Activated T-helper 9 cell treated with anti-CD3 and anti-CD28 coated beads, Interleukin-2, amount 50 U/mL, for 16 hours (primary cell): Measurements from ENCODE around the gene CACNA1I.

Experiments
- DNase-seq: peaks from one replicate; pipeline ENCODE4 v3.0.0-alpha.2; 2020; ENCODE audit warnings: low read depth

Gene CACNA1I

DNA sequence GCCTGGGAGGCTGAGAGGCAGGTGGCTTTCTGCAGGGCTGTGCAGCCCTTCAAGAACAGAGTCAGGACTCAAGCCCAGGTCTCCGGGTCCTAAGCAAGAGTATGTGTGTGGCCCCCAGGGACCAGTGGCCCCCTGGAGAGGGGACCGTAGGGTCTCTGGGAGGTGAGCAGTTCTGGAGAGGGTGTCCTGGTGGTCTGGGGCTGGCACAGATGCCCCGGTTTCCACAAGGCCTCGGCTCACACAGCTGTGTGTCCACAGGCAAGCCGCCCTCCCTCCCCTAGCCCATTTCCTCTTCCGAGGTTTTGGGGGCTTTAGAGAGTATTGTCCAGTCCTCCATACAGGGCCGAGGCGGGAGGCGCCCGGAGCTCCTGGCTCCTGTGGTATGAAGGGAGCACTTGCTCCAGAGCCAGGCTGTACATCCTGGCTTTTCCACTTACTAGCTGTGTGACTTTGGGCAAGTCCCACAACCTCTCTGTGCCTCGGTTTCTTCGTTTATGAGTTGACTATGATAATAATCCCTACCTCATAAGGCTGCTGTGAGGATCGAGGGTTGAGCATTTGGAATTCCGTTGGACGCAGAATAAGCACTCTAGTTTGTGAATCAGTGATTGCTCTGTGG, 34.6 kb upstream of the CACNA1I start:
- no peak for DNase-seq

DNA sequence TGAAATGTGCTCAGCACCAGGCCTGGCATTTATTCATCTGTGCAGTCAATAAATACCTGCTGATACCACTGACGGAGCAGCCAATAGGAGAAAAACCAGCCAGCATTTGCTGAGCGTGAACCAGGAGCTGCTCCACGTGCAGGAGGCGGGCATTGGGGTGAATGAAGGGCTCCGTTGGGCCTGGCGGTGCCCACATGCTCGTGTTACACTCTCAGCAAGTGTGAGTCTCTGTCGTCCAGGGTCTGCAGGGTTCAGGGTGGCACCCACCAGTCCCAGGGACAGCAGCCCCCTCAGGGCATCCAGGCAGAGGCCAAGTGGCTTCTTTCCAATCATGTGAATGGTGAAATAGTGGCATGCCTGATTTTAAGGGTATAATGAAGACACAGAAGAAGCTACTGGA, 33.8 kb upstream of the CACNA1I start:
- DNase-seq, result no peak

DNA sequence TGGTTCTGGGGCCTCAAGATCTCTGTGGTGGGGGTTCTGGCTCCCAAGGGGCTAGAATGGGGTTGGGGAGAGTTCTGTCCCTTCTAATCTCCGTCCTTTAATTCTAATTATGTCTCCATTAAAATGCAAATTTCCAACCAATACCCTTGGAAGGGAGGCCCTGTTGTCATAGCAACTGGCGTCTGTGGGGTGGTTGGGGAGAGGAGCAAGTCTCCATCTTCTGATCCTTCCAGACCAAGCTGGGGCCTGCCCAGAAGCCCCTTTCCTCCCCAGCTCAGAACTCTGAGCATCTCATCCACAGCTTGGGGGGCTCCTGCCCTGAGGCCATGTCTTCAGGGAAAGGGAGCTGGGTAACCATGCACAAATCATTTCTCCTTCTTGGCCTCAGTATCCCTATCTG, 32.6 kb upstream of the CACNA1I start:
- no peak for DNase-seq

DNA sequence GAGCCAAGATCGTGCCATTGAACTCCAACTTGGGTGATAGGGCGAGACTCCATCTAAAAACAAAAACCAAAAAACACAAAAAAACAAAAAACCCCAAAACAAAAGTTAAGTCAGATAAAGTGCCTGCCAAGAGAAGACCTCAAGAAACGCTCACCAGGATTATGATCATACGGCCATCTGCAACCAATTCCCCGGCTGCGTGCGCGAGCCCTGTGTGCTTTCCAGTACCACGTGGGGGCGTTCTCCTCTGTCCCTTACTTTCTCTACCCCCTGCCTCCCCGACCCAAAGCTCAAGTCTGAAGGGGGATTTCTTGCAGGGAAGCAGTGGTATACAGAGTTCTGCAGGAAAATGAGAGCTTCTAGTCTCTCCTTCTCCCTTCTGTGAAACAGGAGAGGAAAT, 27.5 kb upstream of the CACNA1I start:
- DNase-seq, result no peak

DNA sequence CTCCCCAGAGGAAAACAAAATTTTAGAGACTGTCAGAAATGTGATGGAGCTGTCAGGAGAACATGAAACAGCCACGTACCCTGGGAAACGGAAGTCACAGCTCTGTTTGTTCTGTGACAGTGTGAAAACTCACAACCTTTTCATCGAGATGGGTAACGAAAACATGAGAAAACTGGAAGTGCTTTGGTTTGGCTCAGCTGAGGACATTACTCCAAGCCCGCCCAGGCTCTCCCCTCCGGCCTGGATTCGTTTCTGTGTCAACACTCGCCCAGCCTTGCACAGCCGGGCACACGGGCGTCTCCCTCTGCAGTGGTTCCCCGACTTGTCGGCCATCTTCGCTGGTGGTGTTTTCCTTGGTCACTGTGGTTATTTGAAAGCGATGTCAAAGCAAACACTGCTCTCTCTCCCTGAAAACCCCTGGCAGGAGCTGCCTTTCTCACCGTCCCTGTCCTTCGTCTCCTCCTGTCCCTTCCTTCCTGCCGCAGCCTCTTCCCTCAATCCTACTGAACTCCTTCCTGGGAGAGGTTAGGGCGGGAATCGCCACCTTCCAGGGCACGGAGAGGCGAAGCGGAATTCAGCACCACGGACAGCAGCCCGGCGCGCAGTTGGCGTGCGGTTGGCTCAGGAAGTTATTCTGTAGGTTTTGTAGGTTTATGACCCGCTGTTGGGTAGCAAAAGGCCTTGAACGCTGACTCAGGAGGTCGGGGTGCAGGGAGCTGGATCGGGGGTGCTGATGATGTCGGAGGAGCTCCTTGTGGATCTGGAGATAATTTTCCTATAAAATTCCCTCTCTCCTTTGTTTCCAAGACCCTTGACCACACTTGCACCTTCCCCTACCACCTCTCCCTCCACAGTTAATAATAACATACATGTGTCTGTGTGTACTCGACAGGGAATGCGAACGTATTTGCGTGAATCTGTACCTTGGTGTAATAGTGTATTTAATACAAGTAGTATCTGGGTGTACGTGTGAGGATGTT, 24.9 kb upstream of the CACNA1I start:
- DNase-seq, result peak; percentile 54

DNA sequence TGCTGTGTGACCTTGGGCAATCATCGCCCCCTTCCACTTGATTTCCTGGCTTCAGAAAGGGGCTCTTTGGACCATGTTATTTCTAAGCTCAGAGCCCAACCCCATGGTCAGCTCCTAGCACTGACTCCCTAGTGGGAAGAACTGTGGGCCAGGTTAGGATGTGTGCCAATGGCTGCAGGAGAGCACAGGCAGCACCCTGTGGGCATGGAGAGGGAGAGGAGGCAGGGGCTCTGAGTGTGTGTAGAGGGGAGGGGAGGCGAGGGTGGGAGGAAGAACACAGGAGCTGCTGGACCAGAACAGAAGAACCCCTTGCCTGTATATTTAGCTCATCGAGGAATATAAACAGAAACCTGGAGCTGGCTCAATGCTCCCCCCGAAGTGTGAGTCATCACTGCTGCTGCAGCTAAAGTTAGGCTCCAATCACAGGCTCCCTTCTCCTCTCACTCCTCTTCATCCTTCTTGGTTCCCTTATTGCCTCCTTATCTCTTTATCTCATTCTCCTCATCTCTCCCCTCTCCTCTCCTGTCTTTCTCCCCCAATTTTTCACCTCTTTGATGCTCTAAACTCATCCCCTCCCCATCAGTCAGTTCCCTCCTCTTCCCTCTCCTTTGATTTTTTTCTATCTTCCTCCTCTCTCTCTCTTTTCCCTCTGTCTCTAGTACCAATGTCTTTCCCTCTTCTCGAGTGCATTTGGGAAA, 23.5 kb upstream of the CACNA1I start:
- DNase-seq, result no peak

DNA sequence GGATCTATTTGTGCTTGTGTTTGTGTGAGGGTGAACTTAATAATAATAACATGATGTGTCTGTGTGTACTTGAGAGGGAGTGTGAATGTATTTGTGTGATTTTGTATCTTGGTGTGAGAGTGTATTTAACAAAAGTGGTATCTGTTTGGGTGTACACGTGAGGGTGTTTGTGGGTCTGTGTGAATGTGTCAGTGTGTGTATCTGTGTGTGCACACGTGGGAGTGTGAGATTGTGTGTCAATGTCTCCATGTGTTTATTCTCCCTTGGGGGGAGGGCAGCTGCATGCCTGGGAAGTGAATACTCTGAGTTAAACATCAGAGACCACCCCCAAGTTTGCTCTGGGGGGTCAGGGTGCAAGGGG, 23.0 kb upstream of the CACNA1I start:
- DNase-seq, result no peak

DNA sequence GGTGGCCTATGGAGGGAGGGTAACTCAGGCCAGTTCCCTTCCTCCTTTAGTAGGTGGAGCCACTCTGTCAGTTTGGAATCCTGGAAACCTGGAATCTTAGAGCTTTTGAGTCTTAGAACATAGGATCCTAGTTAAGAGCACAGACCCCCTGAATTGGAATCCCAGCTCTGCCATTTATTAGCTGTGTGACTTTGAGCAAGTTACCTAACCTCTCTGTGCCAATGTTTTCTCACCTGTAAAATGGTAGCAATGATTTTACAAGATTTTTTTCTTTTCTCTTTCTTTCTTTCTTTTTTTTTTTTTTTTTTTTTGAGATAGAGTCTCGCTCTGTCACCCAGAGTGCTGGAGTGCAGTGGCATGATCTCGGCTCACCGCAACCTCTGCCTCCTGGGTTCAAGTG, 17.1 kb upstream of the CACNA1I start:
- DNase-seq, result no peak

DNA sequence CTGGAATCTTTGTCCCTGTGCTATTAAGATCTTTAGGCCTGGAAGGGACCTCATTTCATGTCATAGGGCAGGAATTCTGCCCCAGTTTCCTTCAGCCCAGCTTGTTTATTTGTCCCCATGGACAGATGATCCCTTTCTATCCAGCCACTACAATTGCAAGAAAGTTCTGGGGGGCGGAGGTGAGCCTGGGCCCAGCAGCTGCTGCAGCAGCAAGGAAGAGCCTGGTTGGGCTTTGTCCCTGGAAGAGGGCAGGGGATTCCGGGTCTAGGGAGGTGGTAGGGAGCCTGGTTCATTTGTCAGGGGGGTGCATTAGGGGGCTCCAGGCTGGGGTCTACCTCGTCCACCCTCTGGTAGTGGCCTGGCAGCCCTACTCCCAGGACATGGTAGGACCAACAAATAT, 16.4 kb upstream of the CACNA1I start:
- DNase-seq, result no peak

DNA sequence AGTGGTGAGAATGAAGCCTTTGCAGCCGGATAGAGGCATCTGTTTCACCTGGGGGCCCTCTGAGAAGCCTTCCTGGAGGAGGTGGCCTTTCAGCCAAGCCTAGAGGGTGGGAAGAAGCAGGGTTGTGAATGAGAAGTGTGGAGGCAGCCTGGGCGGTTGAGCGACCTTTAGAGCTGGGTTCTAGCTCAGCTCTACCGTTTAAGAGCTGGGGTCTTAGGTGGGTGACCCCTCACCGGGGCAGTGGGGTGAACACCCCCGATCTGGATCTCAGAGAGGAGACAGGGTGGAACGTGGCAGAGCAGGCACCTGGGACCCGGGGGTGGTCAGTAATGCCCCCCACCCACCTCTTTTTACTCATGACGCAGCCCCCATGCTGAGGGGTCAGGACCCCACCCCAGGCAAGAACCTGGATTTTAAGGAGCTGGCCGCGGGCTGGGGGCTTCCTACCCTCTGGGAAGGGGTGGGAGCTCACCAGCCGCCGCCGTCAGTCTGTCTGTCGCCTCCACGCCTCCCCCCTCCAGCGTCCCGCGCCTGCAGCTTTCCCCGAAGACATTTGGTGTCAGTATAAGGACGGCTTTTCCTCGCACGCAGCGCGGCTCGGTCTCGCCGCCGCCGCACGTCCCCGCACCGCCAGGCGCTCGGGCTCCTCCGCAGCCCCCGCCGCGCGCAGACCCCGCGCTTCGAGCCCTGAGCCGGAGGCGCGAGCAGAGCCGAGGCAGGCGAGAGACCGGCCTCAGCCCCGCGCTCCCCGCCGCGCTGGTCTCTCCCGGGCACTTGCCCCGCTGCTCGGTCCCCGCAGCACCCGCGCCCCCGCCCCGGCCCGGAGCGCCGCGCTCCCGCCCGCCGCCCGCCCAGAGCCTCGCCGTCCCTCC, 13.3 kb upstream of the CACNA1I start:
- no peak for DNase-seq

DNA sequence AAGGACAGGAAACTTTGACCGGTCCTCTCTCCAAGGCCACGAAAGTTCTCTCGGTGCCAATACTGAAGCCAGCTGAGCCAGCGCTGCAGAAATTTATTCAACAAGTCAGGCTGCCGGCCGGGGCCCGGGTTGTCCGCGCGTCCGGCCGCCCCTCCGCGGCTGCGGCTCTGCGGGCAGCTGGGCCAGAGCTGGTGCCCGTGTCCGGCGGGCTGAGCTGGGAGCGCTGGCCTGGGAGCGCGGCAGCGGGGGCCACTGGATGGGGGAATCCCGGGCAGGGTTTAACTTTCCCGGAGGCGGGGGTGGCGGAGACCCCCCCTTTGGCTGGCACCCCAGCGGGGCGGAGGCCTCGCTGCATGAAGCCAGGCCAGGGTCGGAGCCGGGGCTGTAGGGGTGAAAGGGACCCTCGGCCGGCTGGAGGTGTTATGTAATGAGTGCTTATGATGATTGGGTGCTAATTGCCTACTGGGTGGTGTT, 12.3 kb upstream of the CACNA1I start:
- DNase-seq, result no peak

DNA sequence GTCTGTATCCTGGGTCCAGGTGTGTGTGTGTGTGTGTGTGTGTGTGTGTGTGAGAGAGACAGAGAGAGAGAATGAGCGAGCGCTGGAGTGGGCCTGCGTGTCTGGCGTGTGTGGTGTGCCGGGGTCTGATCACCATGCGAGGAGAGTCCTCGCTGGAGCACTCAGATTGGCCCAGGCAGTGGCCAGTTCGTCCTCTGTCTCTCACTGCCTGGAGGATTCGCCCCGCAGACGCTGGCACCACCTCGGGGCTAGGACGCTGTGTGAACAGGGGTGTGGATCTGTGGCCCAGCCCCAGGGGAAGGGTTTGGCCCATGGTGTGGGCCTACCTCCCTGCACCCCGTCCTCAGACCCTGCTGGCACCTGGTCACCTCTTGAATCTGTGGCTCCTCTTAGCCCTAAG, 11.6 kb upstream of the CACNA1I start:
- no peak for DNase-seq

DNA sequence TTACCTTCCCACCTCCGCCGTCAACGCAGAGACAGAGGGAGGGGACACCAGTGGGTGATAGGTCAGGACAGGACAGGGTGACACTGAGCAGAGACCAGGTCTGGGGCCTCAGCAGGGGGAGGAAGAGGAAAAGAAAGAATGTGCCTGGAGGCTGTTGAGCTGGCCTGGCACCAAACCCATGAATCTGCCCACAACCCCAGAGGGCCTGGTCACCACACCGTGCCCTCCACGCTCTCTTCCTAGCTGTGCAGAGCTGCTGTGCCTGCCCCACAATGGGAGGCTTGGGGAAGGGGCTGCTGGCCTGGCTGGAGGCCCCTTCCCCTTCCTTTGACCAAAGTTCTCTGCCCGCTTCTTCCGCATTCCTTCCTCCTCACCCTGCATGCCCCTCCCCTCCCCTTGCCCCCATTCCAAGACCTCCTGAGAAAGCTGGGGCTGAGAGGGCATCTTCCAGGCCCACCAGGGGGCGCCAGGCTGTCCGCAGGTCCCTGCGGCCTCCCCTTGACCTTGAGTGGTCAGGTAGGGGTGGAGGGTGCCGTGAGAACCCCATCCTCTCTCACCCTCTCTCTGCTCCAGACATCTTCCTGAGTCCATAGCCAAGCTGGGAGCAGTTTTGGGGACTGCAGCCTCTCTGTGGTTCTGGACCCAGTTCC, 11.0 kb upstream of the CACNA1I start:
- no peak for DNase-seq

DNA sequence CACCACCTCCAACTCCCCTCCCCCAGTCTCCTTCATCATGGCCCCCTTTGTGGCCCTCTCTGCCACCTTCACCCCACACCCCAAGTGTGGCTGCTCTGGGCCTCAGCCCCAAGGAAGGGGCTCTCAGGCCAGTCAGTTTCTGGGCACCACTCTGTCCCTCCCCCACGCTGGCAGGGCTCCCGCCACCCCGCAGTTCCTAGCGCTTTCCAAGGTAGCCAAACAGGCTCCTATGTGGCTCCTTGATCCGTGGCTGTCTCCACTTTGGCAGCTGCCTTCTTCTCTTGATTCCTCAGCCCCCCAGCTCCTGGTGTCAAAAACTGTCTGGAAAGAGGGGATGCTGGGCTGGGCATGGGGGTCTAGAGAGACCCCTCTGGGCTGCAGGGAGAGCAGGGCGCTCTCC, 10.4 kb upstream of the CACNA1I start:
- no peak for DNase-seq

DNA sequence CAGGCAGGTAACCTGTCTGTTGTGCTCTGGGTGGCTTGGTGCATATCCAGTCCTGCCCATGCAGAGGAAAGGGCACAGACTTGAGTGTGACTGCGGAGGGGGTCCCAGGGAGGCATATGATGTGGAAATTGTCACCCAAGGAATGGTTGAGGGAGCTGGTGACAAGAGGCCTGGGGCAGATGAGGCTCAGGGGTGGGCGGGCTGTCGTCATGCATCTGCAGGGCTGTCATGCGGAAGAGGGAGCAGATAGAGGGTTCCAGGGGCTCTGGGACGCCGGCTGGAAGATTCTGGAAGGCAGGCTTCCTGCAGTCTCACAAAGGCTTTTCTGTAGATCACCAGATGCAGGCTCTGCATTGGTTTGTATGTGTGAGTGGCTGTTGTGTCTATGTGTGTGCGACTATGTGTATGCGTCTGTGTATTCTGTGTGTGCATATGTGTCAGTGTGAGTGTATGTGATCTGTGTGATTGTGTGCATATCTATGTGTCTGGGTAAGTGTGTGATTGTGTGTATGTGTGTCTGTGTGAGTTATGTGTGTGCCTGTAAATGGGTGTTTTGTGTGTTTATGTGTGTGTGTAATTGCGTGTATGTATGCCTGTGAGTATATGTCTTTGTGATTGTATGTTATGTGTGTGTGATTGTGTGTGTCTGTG, 7.6 kb upstream of the CACNA1I start:
- DNase-seq, result no peak

DNA sequence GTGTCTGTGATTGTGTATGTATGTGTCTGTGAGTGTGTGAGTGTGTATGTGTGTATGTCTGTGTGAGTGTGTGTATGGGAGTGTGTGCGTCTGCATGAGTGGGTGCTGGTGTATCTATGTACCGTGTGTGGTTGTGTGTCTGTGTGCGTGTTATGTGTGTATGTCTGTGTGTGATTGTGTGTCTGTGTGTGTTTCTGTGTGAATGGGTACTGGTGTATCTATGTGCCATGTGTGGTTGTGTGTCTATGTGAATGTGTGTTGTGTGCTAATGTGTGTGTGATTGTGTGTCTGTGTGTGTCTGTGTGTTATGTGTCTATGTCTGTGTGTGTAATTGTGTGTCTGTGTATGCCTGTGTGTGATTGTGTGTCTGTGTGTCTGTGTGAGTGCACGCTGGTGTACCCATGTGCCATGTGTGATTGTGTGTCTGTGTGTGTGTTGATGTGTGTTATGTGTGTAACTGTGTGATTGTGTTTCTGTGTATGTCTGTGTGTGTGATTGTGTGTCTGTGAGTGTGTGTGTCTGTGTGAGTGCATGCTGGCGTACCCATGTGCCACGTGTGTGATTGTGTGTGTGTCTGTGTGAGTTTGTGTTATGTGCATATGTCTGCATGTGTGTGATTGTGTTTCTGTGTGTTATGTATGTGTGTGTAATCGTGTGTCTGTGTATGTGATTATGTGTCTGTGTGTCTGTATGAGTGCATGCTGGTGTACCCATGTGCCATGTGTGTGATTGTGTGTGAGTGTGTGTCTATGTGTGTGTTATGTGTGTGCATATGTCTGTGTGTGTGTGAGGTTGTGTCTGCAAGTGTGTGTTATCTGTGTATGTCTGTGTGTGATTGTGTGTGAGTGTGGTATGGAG, 6.8 kb upstream of the CACNA1I start:
- DNase-seq, result no peak

DNA sequence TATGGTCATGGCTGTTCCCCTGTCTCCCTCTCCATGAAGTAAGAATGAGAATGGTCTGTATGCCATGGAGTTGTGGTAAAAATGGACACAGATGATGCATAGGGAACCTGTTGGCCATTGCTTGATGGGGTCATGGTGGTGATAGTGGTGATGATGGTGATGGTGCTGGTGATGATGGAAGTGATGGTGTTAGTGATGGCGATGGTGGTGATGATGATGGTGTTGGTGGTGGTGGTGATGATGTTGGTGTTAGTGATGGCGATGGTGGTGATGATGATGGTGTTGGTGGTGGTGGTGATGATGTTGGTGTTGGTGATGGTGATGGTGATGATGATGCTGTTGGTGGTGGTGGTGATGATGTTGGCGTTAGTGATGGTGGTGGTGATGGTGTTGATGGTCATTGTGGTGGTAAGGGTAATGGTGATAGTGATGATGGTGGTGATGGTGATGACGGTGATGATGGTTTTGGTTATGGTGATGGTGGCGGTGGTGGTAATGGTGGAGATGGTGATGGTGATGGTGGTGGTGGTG, 5.1 kb upstream of the CACNA1I start:
- DNase-seq, result no peak

DNA sequence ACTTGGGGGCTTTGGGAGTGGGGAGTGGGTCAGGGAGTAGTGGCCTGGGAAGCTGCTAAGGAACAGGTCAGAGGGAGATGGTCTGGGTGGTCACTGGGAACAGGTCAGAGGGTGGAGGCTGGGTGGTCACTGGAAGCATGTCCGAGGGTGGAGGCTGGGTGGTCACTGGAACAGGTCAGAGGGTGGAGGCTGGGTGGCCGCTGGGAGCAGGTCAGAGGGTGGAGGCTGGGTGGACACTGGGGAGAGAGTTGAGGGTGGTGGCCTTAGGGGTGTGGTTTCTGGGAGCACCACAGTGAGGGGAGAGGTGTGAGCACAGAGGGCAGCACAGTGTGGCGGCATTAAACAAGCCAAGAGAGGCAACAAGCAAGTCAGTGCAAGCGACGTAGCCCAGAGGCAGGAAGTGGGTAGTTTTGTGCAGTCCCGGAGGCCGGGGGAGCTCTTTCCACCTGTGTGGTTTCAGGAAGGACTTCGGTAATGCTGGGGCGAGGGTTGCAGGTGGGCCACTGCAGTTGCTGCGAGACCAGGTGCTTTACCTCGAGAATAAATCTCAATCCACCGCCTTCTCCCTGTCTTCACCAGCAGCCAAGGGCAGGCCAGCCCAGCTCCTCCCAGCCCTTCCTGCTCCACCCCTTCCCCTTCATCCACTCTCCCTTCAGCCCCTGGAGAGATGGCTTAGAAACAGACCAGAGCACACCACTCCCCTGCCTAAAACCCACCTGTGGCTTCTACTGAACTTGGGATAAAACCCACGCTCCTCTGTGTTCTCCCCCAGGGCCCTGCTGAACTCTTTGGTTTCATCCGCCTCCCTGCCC, 3.2 kb upstream of the CACNA1I start:
- no peak for DNase-seq
